ENCODE measurements around the gene L3MBTL3.

DNA sequence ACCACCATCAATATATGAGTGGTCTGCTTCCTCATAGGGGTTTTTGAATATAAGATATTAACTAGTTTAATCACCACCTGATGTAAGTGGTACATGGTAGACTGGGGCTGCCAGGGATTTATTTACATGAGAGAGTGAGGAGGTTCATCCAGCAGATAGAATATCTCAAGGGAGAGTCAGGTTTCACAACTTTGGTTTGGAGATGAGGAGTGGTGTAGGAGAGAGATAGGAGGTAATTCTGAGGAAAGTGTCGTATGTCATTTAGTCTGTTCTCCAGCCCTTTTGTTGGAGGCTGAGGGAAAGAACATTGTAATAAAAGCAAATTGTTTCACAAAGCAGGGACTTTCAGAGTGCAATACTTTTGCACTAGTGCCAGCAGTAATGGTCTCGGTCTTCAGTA is 16.8 kb downstream of the L3MBTL3 start:
- TF ChIP-seq, protein P1, sequence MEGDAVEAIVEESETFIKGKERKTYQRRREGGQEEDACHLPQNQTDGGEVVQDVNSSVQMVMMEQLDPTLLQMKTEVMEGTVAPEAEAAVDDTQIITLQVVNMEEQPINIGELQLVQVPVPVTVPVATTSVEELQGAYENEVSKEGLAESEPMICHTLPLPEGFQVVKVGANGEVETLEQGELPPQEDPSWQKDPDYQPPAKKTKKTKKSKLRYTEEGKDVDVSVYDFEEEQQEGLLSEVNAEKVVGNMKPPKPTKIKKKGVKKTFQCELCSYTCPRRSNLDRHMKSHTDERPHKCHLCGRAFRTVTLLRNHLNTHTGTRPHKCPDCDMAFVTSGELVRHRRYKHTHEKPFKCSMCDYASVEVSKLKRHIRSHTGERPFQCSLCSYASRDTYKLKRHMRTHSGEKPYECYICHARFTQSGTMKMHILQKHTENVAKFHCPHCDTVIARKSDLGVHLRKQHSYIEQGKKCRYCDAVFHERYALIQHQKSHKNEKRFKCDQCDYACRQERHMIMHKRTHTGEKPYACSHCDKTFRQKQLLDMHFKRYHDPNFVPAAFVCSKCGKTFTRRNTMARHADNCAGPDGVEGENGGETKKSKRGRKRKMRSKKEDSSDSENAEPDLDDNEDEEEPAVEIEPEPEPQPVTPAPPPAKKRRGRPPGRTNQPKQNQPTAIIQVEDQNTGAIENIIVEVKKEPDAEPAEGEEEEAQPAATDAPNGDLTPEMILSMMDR (IDR thresholded peaks at IDR 0.05): no peak
- no peak for TF ChIP-seq ZFX (IDR thresholded peaks at IDR 0.05; ENCODE audit: borderline replicate concordance)

All from 22Rv1 (cell line).